Upper lobe of left lung (tissue), 4 donors: Measurements from ENCODE around the gene FGF14.

Source experiments
- CTCF ChIP-seq, 6 experiments: fragments of 450-650 bp in 4 of 6; fragments of 200-600 bp in 2 of 6; sonication (generic) in 2 of 6; IDR thresholded peaks; one replicate each; pipeline ENCODE4 v1.5.1; 2016 to 2019; ENCODE audit warnings: antibody characterized with exemption in 6 of 6
- EP300 ChIP-seq, 4 donors: sonication (generic); formaldehyde crosslinking; IDR thresholded peaks; one replicate each; pipeline ENCODE4 v1.5.1; 2017; ENCODE audit warnings: antibody characterized with exemption in 4 of 4, control low read depth in 2 of 4

GRCh38 chr13:102192858-102193257, 209.0 kb downstream of the FGF14 start:
- TF ChIP-seq EP300 (IDR thresholded peaks at IDR 0.05) (no peak), CTCF (IDR thresholded peaks at IDR 0.05) (no peak)
